ENCODE measurements around the gene LRRC28. TPM values are rescaled to one million over a fixed set of nuclear protein-coding genes. Genes with fewer than 3 reads are reported as not detected.

Gene LRRC28
- total and polyA plus RNA-seq, 4 donors, result 7.7 to 66.1 (median 13.0) TPM

GRCh38 chr15:99432271-99433025 is 181.2 kb downstream of the LRRC28 start:
- Histone ChIP-seq H3K9me3 (ENCODE audit: control insufficient read depth in 4 of 4, insufficient read depth in 3 of 4, low read length in 3 of 4) (no peaks in the 10 kb centered on the region), H3K4me3 (no peak overlapping the region), H3K9ac (ENCODE audit: insufficient read depth in 1 of 2, low read length in 2 of 2) (no peak overlapping the region), H3K27ac (ENCODE audit: low read depth in 1 of 2, low read length in 1 of 2) (peak overlapping the region in 1 of 2 donors; percentile 72), H3K36me3 (ENCODE audit: control insufficient read depth in 4 of 4, insufficient read depth in 4 of 4, low read length in 4 of 4) (no peaks in the 10 kb centered on the region), H3K27me3 (ENCODE audit: control insufficient read depth in 3 of 3, insufficient read depth in 3 of 3, low read length in 2 of 3) (no peaks in the 10 kb centered on the region), H3K4me1 (ENCODE audit: control insufficient read depth in 5 of 5, insufficient read depth in 5 of 5, low read length in 5 of 5) (peaks cover 0 to 27% (median 6%) of the 10 kb centered on the region in 5 donors)
- no peak for TF ChIP-seq CTCF (IDR thresholded peaks at IDR 0.05; ENCODE audit: control extremely low read depth, extremely low read depth)
- ATAC-seq (ENCODE audit: insufficient read depth, low FRiP score) (no peak), DNase-seq (no peak)
- 93% methylated on average over 15 of the region's 15 CpGs for WGBS, 2 donors

- no peak for DNase-seq
- Histone ChIP-seq H3K36me3 (ENCODE audit: control insufficient read depth in 4 of 4, insufficient read depth in 4 of 4, low read length in 4 of 4) (no peaks in the 10 kb centered on the region), H3K27me3 (ENCODE audit: control insufficient read depth in 3 of 3, insufficient read depth in 3 of 3, low read length in 2 of 3) (no peaks in the 10 kb centered on the region), H3K4me1 (ENCODE audit: control insufficient read depth in 5 of 5, insufficient read depth in 5 of 5, low read length in 5 of 5) (peaks cover 0 to 31% (median 6%) of the 10 kb centered on the region in 5 donors), H3K27ac (ENCODE audit: low read depth in 1 of 2, low read length in 1 of 2) (peak overlapping the region in 1 of 2 donors; percentile 72), H3K9ac (ENCODE audit: insufficient read depth in 1 of 2, low read length in 2 of 2) (no peak overlapping the region), H3K9me3 (ENCODE audit: control insufficient read depth in 4 of 4, insufficient read depth in 3 of 4, low read length in 3 of 4) (no peaks in the 10 kb centered on the region), H3K4me3 (no peak overlapping the region)
- WGBS, 2 donors, result 41 to 60% methylated on average over 14 of the region's 14 CpGs
- no peak for ATAC-seq (ENCODE audit: insufficient read depth, low FRiP score)
- TF ChIP-seq CTCF (IDR thresholded peaks at IDR 0.05; ENCODE audit: control extremely low read depth, extremely low read depth), result no peak
These were observed 181.9 kb downstream of the LRRC28 start for GRCh38 chr15:99433026-99433756.

DNA sequence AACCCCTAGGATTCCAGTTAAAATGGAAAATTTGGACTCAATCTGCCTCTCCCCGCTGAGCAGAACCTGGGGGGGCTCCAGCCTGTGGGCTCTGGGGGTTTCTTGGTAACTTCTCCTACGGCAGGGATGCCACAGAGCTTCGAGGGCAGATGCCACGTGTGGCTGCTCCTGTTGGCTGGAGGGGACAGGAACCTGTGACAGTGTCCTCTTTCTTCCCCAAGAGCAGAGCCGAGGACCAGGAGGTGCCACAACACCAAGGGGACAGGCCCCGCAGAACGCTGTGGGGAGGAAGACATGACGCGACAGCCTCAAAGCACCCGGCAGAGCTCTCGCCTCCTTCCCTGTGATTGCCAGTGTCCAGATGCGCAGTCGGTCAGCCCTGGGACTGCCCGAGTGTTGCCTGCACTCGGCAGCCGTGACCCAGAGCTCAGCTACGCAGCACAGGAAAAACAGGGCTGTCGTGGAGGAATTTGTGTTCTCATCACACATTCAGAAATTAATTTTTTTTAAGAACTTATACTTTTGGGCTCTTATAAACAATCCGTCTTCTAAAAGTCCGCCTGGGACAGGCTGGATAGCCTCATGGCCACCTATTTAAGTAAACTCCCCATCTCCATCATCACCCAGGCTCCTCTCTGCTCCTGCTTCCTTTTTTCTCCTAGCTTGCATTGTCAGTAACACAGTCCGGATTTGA is 182.6 kb downstream of the LRRC28 start:
- H3K27ac ChIP-seq (ENCODE audit: low read depth in 1 of 2, low read length in 1 of 2), result peak overlapping the region in 1 of 2 donors; percentile 72
- no peaks in the 10 kb centered on the region for H3K36me3 ChIP-seq (ENCODE audit: control insufficient read depth in 4 of 4, insufficient read depth in 4 of 4, low read length in 4 of 4)

More for the DNA sequence above, 182.6 kb downstream of the LRRC28 start:
- Histone ChIP-seq H3K27me3 (ENCODE audit: control insufficient read depth in 3 of 3, insufficient read depth in 3 of 3, low read length in 2 of 3) (no peaks in the 10 kb centered on the region), H3K4me1 (ENCODE audit: control insufficient read depth in 5 of 5, insufficient read depth in 5 of 5, low read length in 5 of 5) (peaks cover 0 to 33% (median 9%) of the 10 kb centered on the region in 5 donors), H3K4me3 (no peak overlapping the region), H3K9me3 (ENCODE audit: control insufficient read depth in 4 of 4, insufficient read depth in 3 of 4, low read length in 3 of 4) (no peaks in the 10 kb centered on the region), H3K9ac (ENCODE audit: insufficient read depth in 1 of 2, low read length in 2 of 2) (no peak overlapping the region)
- ATAC-seq (ENCODE audit: insufficient read depth, low FRiP score) (no peak), DNase-seq (peak; percentile 53 to 66 (median 58))
- no peak for TF ChIP-seq CTCF (IDR thresholded peaks at IDR 0.05; ENCODE audit: control extremely low read depth, extremely low read depth)
- WGBS, 2 donors, result 73 to 81% methylated on average over 21 of the region's 21 CpGs
